GM18868 (cell line): ENCODE results near the gene JARID2.
"Not testable (repeated sequence)": the region's sequence is repeated elsewhere in the genome, so short reads cannot be mapped to it uniquely, and the experiment has no call there.

ENCODE experiments used
- ATAC-seq: cut with Tn5 transposase; IDR thresholded peaks from one replicate; pipeline ENCODE4 v1.9.1; 2021; ENCODE audit warnings: mild to moderate bottlenecking, moderate library complexity; ENCODE audit not compliant: unreplicated experiment

JARID2 gene

GRCh38 chr6:15527838-15528617 is 282.2 kb downstream of the JARID2 start:
- no peak for ATAC-seq

GRCh38 chr6:15528870-15529269 is 283.0 kb downstream of the JARID2 start:
- ATAC-seq, result no peak

GRCh38 chr6:15530411-15530810 is 284.5 kb downstream of the JARID2 start:
- ATAC-seq, result no peak

GRCh38 chr6:15531973-15532372 is 286.1 kb downstream of the JARID2 start:
- no peak for ATAC-seq

GRCh38 chr6:15533379-15534026 is 287.6 kb downstream of the JARID2 start:
- ATAC-seq, result no peak

GRCh38 chr6:15534974-15535373 is 289.1 kb downstream of the JARID2 start:
- no peak for ATAC-seq

GRCh38 chr6:15535495-15536197 is 289.8 kb downstream of the JARID2 start:
- ATAC-seq, result no peak

- no peak for ATAC-seq
These were observed 290.5 kb downstream of the JARID2 start for GRCh38 chr6:15536198-15536955.

GRCh38 chr6:15538106-15538505 is 292.2 kb downstream of the JARID2 start:
- no peak for ATAC-seq

- no peak for ATAC-seq
These were observed 293.1 kb downstream of the JARID2 start for GRCh38 chr6:15538766-15539495.

- no peak for ATAC-seq
These were observed 293.9 kb downstream of the JARID2 start for GRCh38 chr6:15539722-15540270.

- ATAC-seq, result not testable (repeated sequence)
These were observed 297.6 kb downstream of the JARID2 start for GRCh38 chr6:15543332-15543917.

GRCh38 chr6:15544321-15544900 is 298.5 kb downstream of the JARID2 start:
- ATAC-seq, result no peak

GRCh38 chr6:15546591-15546990 is 300.7 kb downstream of the JARID2 start:
- ATAC-seq, result no peak

GRCh38 chr6:15547400-15547799 is 301.5 kb downstream of the JARID2 start:
- no peak for ATAC-seq

GRCh38 chr6:15549371-15549770 is 303.5 kb downstream of the JARID2 start:
- no peak for ATAC-seq

- ATAC-seq, result no peak
These were observed 304.8 kb downstream of the JARID2 start for GRCh38 chr6:15550546-15551123.

- no peak for ATAC-seq
These were observed 305.4 kb downstream of the JARID2 start for GRCh38 chr6:15551262-15551661.

GRCh38 chr6:15551798-15552197 is 305.9 kb downstream of the JARID2 start:
- ATAC-seq, result no peak
